ENCODE measurements around the gene TRIM54. TPM values are rescaled to one million over a fixed set of nuclear protein-coding genes. Genes with fewer than 3 reads are reported as not detected.

The TRIM54 gene
- total and polyA plus RNA-seq, 2 donors from 2014 or later, result 0.31 to 2.1 TPM

DNA sequence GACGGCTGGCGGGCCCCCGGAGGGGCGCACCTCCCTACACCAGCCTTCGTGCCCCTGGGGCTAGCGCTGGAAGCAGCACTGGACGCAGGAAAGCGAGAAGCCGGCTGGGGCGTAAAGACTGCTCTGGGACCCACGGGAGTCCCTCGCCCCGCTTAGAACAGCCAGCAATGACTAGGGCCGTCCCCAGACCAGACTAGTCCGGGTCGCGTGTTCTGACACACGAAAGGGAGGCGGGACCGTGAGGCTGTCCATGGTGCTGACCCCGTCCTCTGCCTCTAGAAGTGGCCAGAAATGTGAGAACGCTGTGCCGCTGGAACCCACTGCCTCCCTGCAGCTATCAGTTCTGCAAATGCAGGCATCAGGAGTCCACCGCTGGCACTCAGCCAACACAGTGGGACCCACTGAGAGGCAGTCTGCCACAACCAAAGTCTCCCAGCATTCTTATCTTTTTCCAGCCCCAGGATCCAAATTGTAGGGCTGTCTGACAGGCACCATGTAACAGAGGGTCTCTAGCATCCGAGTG, 26.2 kb downstream of the TRIM54 start, which contains the start of gene UCN:
UCN (minus strand) TSS at position 87 of the 523 bp plus-strand sequence. CDS start 550 bp downstream, outside the sequence.
- no peak within 1 kb of the TSS for H3K9ac ChIP-seq (ENCODE audit: low read length in 3 of 3)

DNA sequence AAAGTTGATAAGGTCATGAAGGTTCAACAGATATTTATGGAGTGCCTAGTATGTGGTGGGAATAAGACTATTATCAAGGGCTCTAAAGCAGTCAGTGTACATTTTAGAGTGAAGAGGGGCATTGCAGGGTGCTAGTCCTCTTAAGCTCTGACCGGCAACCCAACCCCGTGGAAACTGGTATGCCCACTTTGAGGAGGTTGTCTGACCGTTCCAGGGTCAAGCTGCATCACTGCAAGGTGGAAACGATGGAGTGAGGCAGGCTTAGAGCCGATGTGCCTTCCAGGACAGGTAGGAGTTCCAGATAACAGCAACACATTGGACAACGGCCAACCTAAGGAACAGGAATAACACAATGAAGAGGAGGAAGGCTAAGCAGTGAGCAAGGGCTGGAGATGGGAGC, 27.4 kb downstream of the TRIM54 start:
- peaks cover 17% of the 10 kb centered on the region for H3K27me3 ChIP-seq (ENCODE audit: control insufficient read depth, insufficient read depth, low read length)
- H3K4me3 ChIP-seq (ENCODE audit: low read length in 3 of 3), result no peak overlapping the region
- H3K9ac ChIP-seq (ENCODE audit: low read length in 3 of 3), result no peak overlapping the region
- H3K36me3 ChIP-seq (ENCODE audit: control insufficient read depth in 2 of 3, insufficient read depth in 3 of 3, low read length in 3 of 3), result no peaks in the 10 kb centered on the region
- H3K4me1 ChIP-seq (ENCODE audit: control insufficient read depth in 2 of 3, insufficient read depth in 2 of 3, low read depth in 1 of 3, low read length in 3 of 3), result peaks cover 0 to 3% (median 0%) of the 10 kb centered on the region in 3 donors
- intact Hi-C loops (cut with DNase I), result loop anchor here (10.0 kb wide), 1 partner anchor 215 kb away; no protein-coding TSS in a partner anchor
- peak in 1 of 5 donors; percentile 14 for DNase-seq
- FAIRE-seq, result no peak
- TF ChIP-seq, protein P1, sequence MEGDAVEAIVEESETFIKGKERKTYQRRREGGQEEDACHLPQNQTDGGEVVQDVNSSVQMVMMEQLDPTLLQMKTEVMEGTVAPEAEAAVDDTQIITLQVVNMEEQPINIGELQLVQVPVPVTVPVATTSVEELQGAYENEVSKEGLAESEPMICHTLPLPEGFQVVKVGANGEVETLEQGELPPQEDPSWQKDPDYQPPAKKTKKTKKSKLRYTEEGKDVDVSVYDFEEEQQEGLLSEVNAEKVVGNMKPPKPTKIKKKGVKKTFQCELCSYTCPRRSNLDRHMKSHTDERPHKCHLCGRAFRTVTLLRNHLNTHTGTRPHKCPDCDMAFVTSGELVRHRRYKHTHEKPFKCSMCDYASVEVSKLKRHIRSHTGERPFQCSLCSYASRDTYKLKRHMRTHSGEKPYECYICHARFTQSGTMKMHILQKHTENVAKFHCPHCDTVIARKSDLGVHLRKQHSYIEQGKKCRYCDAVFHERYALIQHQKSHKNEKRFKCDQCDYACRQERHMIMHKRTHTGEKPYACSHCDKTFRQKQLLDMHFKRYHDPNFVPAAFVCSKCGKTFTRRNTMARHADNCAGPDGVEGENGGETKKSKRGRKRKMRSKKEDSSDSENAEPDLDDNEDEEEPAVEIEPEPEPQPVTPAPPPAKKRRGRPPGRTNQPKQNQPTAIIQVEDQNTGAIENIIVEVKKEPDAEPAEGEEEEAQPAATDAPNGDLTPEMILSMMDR (IDR thresholded peaks at IDR 0.05; ENCODE audit: borderline replicate concordance, extremely low read depth, insufficient read depth), result no peak
- no peaks in the 10 kb centered on the region for H3K9me3 ChIP-seq (ENCODE audit: control insufficient read depth in 2 of 3, insufficient read depth in 1 of 3, low read length in 3 of 3)
- H3K27ac ChIP-seq (ENCODE audit: low read depth in 2 of 2, low read length in 2 of 2), result no peak overlapping the region

More for the DNA sequence above, 26.2 kb downstream of the TRIM54 start, which contains the start of gene UCN:
- Histone ChIP-seq H3K36me3 (ENCODE audit: control insufficient read depth in 2 of 3, insufficient read depth in 3 of 3, low read length in 3 of 3) (no peaks in the 10 kb centered on the region), H3K27ac (ENCODE audit: low read depth in 2 of 2, low read length in 2 of 2) (no peak within 1 kb of the TSS), H3K9me3 (ENCODE audit: control insufficient read depth in 2 of 3, insufficient read depth in 1 of 3, low read length in 3 of 3) (no peaks in the 10 kb centered on the region), H3K4me3 (ENCODE audit: low read length in 3 of 3) (no peak within 1 kb of the TSS), H3K4me1 (ENCODE audit: control insufficient read depth in 2 of 3, insufficient read depth in 2 of 3, low read depth in 1 of 3, low read length in 3 of 3) (peaks cover 0 to 3% (median 0%) of the 10 kb centered on the region in 3 donors), H3K27me3 (ENCODE audit: control insufficient read depth, insufficient read depth, low read length) (peaks cover 17% of the 10 kb centered on the region)
- intact Hi-C loops (cut with DNase I), result loop anchor here (10.0 kb wide), 1 partner anchor 214 kb away; no protein-coding TSS in a partner anchor
- FAIRE-seq, result no peak
- TF ChIP-seq, protein P1 (IDR thresholded peaks at IDR 0.05; ENCODE audit: borderline replicate concordance, extremely low read depth, insufficient read depth), result no peak
- peak; percentile 80 to 90 (median 88) for DNase-seq

DNA sequence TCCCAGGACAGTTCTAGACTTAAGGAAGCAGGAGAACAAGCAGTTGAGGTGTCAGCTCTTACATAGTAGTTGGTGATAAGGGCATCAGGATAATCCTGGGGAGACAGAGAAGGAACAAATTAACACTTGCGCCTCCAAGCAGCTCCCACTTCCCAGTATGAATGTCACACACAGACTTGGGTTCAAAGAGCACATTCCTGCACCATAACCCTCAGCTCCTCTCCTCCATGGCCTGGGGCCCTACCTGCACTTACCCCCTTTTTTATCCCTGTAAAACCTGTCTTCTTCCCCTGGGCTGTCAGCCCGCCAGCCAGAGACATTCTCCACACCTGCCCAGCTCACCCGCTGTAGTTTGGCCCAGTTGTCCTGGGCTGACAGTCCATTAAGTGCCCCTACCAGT, 29.9 kb downstream of the TRIM54 start:
- H3K36me3 ChIP-seq (ENCODE audit: control insufficient read depth in 2 of 3, insufficient read depth in 3 of 3, low read length in 3 of 3), result no peaks in the 10 kb centered on the region
- H3K27me3 ChIP-seq (ENCODE audit: control insufficient read depth, insufficient read depth, low read length), result peaks cover 3% of the 10 kb centered on the region
- no peaks in the 10 kb centered on the region for H3K9me3 ChIP-seq (ENCODE audit: control insufficient read depth in 2 of 3, insufficient read depth in 1 of 3, low read length in 3 of 3)
- no peaks in the 10 kb centered on the region for H3K4me1 ChIP-seq (ENCODE audit: control insufficient read depth in 2 of 3, insufficient read depth in 2 of 3, low read depth in 1 of 3, low read length in 3 of 3)
- intact Hi-C loops (cut with DNase I), result no loop called here
- DNase-seq, result peak in 1 of 5 donors; percentile 35
- TF ChIP-seq, protein P1 (IDR thresholded peaks at IDR 0.05; ENCODE audit: borderline replicate concordance, extremely low read depth, insufficient read depth), result no peak
- FAIRE-seq, result no peak
- no peak overlapping the region for H3K27ac ChIP-seq (ENCODE audit: low read depth in 2 of 2, low read length in 2 of 2)
- H3K4me3 ChIP-seq (ENCODE audit: low read length in 3 of 3), result no peak overlapping the region
- no peak overlapping the region for H3K9ac ChIP-seq (ENCODE audit: low read length in 3 of 3)
